NCI-H2196 treated with DMSO at 0.1 percent for 48 hours (cell line): Measurements from ENCODE around the gene ACOXL.

ENCODE experiments used
- DNase-seq: peaks from one replicate; lab custom pipeline; 2025; ENCODE audit not compliant: unreplicated experiment; lab: John Stamatoyannopoulos, UW

Gene ACOXL

DNA sequence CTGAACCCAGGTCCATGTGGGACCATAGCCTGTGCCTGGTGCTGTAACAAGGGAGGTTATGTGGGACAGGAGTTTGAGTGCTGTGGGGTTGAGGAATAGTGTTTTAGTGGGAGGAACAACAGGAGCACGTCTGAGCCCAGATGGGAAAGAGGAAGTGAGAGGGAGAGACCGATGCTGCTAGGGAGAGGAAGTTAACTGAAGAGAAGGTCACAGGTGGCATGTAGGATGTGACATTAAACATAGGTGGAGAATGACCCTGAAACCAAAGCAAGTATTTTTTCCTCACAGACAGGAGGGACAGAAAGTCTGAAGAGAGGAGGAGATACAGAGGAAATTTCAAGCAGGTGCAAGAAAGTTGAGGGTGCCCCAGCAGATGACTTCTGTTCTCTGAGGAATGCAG lies 87.8 kb downstream of the ACOXL start:
- no peak for DNase-seq

DNA sequence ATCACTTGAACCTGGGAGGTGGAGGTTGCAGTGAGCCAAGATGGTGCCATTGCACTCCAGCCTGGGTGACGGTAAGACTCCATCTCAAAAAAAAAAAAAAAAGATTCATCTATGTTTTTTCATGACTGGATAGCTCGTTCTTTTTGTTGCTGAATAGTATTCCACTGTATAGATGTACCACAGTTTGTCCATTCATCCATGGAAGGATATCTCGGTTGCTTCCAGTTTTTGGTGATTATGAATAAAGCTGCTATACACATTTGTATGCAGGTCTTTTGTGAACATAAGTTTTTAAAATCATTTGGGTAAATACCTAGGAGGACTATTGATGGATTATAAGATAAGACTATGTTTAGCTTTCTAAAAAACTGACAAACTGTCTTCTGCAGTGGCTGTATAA lies 90.8 kb downstream of the ACOXL start:
- no peak for DNase-seq

DNA sequence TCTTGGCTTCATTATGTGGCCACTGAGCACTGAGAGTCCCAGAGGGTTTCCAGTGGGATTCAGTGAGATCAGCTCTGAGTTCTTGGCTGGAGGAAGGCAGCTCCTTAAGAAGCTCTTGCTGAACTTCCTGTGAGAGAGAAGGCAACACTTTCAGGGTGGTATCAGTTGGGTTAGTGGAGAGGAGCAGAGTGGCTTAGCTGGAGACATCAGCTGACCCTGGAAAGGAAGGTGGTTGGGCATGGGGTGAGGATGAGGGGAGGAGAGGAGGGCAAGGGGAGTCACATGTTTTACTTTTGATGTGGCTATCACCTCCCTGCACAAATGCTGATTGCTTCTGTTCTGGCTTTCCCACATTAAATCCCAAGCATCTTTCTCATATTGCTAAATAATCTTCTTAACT lies 95.1 kb downstream of the ACOXL start:
- no peak for DNase-seq

DNA sequence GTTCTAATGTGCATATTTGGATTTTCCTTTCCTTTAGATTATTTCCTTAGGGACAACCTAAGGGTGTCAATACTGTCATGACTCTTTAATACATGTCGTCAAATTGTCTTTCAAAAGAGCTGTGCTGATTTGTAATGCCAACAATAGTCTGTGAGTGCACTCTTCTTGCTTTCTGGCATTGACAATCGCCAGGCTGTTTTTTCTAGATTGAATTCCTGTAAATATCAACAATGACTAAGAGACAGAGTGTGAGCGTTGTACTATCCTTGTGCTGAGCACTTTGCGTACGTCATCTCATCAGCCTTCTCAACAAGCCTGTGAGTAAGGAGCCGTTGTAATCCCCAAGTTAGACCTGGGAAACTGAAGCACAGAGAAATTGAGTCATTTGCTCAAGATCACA lies 96.0 kb downstream of the ACOXL start:
- no peak for DNase-seq

DNA sequence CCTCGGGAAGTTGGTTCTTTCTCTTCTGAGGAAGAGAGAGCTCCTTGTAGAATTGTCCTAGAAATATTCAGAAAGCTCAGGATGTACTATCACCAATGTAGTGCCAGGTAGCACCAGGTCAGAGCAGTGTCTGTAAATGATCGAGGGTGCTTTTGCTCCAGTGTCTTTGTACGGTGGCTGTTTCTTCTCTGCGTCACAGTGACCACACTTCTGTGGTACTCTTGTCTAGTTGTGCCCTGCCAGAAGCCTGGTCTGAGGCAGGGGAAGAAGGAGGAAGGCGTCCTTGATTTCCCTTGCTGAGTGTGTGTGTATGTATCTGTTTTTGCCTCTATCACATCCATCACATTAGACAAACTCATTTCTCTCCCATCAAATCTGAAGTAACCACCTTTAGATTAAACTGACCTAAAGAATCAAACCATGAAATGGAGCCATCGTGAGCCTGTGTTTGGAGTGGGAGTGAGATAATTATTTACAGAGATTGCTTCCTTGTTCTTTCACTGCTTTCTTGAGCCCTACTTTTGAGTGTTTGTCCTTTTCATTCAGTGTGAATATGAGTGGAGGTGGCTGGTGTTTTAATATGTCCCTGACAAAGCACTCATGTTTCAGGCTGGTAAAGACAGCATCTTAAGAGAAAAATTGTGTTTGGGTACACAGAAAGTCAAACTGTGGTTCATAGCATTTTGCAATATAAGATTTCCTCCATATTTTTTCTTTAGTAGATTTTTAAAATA lies 97.2 kb downstream of the ACOXL start:
- no peak for DNase-seq

DNA sequence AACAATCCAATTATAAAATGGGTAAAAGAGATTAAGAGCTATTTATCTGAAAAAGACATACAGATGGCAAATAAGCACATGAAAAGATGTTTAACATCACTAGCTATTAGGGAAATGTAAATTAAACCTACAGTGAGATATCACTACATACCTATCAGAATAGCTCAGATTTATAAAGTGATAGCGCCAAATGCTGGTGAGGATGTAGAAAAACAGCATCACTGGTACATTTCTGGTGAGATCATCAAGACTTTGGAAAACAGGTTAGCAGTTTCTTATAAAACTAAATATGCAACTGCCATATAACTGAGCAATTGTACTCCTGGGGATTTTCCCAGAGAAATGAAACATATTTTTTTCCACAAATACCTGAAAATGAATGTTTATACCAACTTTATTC lies 100.4 kb downstream of the ACOXL start:
- DNase-seq = no peak

DNA sequence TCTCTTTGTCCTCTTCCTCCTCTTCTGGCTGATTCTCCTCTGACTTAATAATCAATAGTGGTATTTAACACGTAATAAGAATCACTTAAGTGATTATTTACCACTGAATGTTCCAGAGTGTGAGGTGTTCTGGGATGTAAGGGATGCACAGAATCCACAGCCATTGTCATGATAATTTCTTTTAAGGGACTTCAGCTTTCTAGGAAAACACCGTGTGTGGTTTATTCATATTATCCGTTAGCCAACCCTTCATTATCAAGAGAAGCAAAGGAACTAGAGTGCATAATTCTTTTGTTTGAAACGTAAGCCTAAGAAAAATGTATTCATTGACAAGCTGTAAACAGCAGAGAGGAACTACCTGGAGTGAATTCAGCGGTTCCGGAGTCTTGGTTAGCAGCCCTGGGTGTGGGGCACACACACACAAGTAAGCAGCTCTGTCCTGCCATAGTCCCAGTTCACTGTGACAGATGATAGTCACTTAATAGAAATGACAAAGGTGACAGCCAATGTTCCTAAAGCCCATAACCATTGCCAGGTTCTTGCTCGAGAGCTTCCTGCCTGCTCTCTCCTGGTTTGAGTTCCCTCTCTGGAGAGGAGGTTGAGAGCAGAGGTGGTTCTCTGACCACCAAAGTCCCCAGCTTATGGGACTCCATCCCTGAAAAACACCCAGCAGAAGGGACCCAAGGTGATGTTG lies 101.9 kb downstream of the ACOXL start:
- DNase-seq = no peak

DNA sequence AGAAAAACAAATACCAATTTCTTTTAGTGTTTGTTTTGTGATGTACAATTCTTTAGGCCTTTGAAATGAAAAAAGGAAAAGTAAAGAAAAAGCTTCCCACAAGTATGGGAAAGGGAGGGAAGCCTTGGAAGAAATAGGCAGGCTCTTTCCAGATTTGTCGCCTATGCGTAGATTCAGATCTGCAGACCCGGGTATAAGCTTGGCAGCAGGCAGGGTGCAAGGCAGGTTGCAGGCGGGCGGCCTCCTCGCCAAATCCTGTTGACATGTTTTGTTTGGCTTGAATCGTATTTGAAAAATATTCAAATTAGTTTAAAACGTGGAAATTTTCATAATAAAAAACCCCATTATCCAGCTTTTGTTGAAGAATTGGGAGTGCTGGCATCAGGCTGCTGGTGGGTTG lies 104.3 kb downstream of the ACOXL start:
- no peak for DNase-seq

DNA sequence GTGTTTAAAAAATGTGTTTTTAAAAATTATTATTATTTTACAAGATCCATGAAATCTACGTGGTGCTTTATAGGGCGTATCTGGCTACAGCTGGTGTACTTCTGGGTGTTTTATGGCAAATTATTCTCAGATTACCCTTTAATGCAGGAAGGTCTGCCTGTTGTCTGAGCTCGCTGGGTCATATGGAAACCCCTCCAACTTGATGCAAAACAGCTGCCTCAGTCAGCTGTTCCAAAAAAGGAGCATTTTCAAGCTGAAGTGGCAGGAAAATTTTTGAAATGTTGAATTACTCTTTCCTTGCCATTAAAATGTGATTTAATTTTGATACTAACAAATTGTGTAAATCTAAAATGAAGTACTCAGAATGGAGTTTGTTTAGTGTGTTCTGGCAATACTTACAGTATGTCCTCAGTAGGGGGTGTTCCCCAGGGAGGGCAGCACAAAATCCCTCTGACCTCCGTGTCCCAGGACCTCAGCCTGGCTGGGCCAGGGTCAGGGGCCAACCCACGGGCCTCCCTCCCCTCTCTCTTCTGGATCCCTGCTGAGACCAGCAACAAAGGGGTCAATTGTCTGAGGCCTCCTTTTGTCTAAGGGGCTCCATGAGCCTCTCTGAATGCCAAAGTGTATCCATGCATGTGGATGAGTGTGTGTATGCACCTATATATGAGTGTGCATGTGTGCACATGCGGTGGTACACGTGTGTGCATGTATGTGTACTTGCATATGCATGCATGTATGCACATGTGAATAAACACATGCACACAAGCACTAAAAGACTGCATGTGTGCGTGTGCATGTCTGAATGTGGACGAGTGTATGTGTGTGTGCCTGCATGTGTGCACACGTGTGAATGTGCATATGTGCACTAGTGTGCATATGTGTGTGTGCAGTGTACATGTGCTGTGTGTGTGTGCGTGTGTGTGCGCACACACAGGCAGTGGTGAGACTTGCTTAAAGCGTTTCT lies 105.4 kb downstream of the ACOXL start:
- no peak for DNase-seq

DNA sequence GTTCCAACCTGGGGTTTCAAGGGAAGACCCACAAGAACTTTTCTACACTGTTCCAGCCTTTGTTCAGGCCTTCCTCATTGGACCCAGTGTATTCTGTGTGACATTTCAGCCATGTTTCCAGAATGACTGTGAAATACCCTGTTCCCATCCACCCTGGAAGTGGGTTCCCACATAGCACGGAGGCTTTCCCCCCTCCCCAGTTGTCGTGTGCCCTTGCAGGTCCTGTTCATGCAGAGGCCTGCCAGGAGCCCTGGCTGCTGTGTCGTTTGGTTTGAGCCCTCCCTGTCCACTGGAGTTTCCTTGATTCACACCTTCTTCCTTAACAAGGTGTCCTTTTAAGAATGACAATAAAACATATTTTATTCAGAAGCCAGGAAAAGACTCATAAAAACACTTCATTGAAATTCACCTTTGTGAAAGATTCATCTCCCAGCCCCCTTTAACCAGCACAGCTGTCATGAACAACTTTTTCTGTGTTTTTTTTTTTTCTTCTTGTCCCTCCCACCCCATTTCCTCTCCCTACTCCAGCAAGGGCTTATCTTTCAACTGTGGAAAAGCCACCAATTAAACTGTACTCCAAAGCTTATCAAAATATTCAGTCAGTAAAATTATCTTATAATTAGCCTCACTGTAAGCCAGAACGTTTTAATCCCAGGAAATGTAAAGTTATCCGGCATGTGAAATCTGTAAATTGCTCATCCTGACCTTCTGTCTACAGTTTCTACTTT lies 106.4 kb downstream of the ACOXL start:
- no peak for DNase-seq

DNA sequence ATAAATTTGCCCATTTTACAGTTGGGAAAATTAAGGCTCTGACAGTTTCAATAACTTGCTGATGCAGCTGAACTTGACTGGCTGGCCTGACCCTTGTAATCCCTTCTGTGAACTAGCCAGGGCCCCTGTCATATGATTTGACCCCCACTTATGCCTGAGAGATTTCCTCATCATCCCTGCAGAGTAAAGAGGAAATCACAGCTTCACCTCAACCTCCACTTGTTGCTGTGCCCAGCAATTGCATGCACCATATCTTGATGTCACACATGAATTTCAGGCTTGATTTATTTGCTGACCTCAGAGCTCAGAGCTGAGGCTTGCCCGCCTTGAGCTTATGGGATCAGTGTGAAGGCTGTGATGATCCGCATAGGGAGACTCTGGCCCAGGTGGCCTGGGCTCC lies 108.1 kb downstream of the ACOXL start:
- no peak for DNase-seq

DNA sequence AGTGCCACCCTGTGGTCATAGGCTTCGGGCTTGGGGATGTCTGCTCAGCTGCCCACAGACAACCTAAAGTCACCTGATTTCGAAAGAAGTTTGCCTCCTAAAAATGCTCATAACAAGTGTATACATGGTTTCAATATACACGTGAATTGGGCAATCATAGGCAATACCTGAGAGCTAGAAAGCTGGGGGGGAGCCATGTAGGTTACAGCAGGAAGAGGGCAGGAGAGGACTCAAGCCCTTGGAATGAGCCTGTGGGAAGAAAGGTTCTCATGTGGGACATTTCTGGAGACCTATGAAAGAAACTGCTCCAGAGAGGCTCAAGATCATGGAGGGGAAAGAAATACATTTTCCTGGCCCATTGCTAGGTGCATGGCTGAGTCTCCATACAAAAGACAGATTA lies 109.7 kb downstream of the ACOXL start:
- no peak for DNase-seq

DNA sequence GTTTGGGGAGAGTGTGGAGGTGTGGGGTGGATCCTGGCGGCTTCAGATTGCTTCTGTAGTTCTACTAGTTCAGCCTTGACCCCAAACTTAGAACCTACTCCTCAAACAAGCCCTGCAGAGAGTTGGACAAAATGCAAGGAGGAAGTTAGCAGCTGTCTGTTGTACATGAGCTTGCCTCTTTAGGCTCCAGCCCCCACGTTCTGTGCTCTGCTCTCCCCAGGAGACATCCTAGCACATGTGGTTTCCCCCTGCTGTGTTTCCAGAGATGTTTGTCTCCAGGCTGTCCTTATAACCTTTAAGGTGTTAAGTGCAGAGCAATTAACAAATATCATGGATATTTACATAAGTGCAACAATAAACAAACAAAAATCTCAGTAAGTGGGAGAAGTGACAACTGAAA lies 111.1 kb downstream of the ACOXL start:
- DNase-seq = no peak

DNA sequence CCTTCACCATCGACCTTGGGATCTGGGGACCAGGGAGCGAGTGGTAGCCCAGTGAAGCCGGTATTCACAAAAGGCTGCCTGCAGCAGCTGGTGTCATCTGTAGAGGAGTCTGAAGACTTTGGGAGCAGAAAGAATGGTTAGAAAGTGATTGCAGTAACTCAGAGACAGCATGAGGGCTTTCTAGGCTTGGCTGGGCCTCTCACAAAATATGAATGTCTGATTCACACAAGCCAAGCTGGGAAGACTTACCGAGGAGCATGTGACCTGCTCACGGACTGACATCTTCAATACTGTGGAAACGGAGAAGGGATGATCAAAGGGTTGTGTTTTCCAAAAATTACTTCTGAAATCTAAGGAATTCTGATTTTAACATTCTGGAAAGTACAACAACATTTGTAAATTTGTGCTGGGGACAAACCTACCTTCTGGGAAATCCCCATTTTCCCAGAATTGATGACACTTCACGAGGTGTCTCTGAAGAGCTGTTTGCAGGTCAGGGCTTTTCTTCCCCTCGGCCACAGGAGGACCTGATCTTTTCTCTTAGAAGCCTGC lies 111.7 kb downstream of the ACOXL start:
- no peak for DNase-seq

DNA sequence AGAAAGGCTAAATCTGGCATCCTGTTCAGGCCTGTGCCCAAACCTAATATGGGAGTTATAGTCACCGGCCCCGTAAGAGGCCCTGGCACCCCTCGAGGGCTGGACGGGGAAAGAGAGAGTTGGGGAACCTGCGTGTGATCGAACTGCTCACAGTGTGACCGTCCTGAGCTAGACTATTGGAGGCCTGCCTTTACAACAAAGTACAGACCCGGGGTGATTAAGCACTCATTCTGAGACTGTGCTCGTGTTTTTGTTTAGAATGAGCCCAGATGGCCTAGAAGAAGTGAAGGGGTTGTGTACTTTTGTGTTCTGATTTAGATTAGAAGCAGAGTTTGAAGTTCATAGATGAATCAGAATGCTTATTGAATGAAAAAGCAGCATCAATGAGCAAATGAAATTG lies 115.3 kb downstream of the ACOXL start:
- no peak for DNase-seq

DNA sequence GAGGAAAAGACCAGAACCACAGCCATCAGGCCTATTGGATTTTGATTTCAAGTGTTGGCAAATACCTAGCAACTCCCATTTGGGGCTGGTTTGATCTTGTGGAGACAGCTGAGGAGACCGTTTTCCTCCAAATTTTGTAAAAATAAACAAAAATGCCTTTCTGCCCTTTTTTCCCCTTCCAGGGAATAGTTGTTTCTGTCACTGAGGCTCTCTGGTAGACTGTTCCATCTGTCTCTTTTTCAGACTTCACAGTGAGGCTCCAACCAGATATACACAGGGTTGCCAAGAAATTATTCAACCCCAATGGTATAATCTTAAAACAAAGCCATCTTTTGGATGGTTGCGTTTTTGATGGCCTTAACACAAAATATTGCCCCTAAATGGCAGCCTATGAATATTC lies 115.7 kb downstream of the ACOXL start:
- no peak for DNase-seq

DNA sequence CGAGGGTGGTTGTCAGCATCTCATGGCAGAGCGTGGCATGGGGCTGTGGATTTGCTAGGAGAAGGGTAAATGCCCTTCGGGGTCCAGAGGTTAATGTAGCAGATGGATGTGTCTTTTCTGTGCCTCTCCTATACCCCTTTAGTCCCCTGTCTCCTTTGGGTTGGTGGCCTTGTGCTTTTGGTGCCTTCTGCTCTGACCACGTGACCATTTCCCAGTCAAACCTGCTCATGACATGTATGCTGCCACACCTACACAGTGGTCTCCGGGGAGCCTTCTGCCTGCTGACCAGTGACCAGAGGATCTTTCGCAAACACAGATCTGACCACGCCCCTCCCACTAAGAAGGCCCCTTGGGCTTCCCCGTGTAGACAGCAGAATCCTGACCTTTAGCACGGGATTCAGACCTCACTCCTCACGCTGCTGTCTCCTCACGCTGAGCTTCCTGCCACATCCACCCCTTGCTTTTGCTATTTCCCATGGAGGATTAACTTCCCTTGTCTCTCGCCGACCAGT lies 116.2 kb downstream of the ACOXL start:
- no peak for DNase-seq

DNA sequence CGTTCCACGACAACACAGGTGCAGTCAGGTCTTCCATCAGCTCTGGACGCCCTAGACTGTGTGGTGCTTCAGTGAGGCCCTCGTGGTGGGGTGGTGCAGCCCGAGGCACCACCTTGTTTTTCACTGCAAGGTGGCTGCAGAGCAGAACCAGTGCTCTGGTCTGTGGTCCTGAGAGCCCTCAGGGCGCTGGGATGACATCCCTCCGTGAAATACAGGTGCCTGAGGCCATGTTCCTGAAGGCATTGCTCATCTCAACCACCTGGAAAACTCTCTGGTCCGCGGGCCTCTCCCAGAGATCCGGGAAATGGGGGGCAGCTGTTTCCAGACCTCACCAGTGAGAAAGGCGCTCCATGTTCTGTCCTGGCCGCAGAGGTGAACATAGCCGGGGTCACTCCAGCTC lies 119.2 kb downstream of the ACOXL start:
- DNase-seq = no peak

DNA sequence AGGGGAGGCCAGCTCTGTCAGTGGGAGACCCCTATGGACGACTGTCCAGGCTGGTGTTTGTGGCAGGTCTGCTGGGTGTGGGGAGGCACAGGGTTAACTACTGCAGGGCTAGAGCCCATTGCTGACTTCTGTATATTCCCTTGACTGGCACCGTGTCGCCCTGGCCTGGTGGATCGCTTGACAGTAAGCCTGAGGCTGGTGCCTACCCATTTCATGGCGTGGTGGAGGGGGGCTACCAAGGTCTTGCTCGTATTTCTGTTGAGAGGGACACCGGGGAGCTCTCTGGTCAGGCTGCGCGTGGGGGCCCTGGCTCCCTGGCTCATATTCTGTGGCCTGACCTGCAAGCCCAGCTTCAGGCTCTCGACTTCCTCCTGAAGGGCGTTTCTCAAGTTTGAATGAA lies 119.7 kb downstream of the ACOXL start:
- no peak for DNase-seq

DNA sequence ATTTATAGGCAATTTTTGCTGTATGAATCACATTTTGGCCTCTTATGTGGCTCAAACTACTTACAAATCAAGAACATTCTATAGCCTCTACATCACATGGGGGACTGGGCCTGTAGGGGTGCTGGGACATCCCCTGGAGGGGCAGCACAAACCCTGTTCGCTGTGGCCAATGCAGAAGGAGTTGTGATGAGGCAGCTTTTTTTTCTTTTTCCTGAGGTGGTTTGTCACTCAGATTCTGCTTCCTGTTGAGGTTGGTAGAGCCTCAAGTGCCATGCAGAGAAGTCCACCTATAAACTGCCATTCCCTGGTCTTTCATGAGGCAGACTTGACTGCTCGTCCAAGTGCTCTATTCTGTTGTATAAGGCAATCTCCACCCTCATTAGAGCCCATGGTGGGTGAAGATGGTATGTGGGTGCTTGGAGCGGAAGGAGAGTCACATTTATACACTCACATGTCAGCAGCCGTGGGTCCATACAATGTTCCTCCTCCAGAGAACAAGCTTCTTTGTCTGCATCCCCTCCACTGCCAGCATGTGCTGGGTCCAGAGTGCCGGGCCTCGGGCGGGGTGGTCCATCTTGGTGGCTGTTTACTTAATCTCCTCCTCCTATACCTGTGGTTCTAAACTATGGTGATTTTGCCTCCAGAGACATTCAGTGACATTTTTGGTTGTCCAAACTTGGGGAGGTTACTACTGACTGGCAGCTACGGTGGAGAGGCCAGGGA lies 120.3 kb downstream of the ACOXL start:
- no peak for DNase-seq
